Mucosa of descending colon (tissue), 3 donors: ENCODE measurements around the gene LHX3. TPM values are rescaled to one million over a fixed set of nuclear protein-coding genes. Genes with fewer than 3 reads are reported as not detected.

Source experiments
- ATAC-seq: fragments of 200-7000 bp; cut with Tn5 transposase; one replicate; pipeline ENCODE4 v1.9.1; 2020; ENCODE audit warnings: mild to moderate bottlenecking, moderate library complexity
- DNase-seq, 3 donors: peaks; one replicate each; pipeline ENCODE4 v3.0.0-alpha.2; 2020
- H3K36me3 ChIP-seq: fragments of 200-600 bp; one replicate; pipeline ENCODE4 v1.8.0; 2021; ENCODE audit warnings: low read depth, mild to moderate bottlenecking
- H3K4me1 ChIP-seq: fragments of 200-600 bp; one replicate; pipeline ENCODE4 v1.8.0; 2021; ENCODE audit warnings: low read depth, mild to moderate bottlenecking
- H3K4me3 ChIP-seq: fragments of 200-600 bp; one replicate; pipeline ENCODE4 v1.8.0; 2021; ENCODE audit warnings: mild to moderate bottlenecking
- H3K9me3 ChIP-seq: fragments of 200-600 bp; one replicate; pipeline ENCODE4 v1.8.0; 2021; ENCODE audit warnings: mild to moderate bottlenecking
- intact Hi-C, 2 donors: fragments of 100-400 bp; cut with DNase I in 1 of 2; cut with micrococcal nuclease in 1 of 2; formaldehyde crosslinking; loops; one replicate each; pipeline versions ENCODE4 v1.11.0 to v1.11.1; 2022; cut with DNase I, micrococcal nuclease
- total RNA-seq, 3 donors: library from RNA; stranded (reverse); fragmentation: NEBNext Ultra II Directional in 2 of 3; extraction: Animal tissue kit (Norgen Biotek cat#: 25700) in 2 of 3; gene quantifications; one replicate each; pipeline versions ENCODE4 v1.2.1 to v1.2.4, GENCODE V29; 2021 to 2023
- TF ChIP-seq, protein P1 (sequence below): fragments of 200-600 bp; IDR thresholded peaks from one replicate; pipeline ENCODE4 v1.8.0; 2022; ENCODE audit warnings: antibody characterized with exemption, mild to moderate bottlenecking
- donor health status: DM: no; HTN: no; CAD: no; lungs with moderate emphysema.
- donor health status: DM: no; HTN: no; CAD: no.
- donor health status: DM: no; HTN: yes; CAD: no.

The LHX3 gene
- total RNA-seq, 3 donors from 2014 or later: not detected

DNA sequence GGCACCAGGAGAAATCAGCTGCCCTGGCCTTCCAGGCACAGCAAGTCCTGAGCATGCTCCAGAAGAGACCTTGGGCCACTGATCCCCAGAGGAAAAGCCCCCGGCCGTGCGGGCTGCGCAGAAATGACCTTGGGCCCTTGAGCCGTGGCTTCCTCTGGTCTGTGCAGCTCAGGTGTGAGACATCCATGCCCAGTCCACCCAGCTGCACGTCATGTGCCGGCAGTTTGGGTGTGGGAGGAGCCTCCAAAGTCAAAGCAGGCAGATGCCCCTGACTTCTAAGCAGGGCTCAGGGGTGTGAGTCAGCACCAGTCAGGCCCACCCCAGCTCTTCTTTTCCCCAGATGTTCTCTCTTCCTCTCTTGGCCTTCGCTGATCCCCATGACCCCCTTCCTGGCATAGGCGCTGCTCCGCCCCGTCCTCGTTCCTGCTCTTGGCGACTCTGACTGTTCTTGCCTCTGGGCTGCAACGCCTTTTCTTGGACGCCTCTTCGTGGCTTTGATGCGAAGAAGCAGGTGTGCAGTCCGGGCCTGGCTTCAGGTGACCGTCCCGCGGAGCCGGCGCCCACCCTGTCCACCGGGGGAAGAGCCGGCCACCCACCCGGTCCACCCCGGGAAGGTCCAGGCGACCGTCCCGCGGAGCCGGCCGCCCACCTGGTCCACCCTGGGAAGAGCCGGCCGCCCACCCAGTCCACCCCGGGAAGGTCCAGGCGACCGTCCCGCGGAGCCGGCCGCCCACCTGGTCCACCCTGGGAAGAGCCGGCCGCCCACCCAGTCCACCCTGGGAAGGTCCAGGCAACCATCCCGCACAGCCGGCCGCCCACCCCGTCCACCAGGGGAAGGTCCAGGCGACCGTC lies 46.6 kb upstream of the LHX3 start:
- Histone ChIP-seq H3K36me3 (no peaks in the 10 kb centered on the region), H3K4me3 (no peak overlapping the region), H3K4me1 (no peaks in the 10 kb centered on the region), H3K9me3 (no peaks in the 10 kb centered on the region)
- TF ChIP-seq, protein P1, sequence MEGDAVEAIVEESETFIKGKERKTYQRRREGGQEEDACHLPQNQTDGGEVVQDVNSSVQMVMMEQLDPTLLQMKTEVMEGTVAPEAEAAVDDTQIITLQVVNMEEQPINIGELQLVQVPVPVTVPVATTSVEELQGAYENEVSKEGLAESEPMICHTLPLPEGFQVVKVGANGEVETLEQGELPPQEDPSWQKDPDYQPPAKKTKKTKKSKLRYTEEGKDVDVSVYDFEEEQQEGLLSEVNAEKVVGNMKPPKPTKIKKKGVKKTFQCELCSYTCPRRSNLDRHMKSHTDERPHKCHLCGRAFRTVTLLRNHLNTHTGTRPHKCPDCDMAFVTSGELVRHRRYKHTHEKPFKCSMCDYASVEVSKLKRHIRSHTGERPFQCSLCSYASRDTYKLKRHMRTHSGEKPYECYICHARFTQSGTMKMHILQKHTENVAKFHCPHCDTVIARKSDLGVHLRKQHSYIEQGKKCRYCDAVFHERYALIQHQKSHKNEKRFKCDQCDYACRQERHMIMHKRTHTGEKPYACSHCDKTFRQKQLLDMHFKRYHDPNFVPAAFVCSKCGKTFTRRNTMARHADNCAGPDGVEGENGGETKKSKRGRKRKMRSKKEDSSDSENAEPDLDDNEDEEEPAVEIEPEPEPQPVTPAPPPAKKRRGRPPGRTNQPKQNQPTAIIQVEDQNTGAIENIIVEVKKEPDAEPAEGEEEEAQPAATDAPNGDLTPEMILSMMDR: no peak
- ATAC-seq: no peak
- intact Hi-C loops: no loop called here
- no peak for DNase-seq

DNA sequence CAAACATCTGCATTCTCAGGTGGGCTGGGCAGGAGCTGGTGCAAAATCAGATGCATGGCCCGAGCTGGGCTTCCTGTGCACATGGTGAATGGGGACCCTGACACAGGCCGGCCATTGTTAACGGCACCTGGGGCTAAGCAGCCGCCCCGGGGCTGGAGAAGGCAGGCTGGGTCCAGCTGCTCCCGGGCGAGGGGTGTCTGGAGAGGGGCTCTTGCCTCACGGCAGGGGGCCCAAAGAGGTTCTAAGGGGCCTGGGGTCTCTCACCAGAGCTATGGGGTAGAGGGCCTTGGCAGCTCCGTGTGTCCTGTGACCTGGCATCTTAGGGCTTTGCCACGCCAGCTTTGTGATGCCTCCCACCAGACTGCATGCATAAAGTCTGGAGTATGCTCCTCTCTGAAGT lies 45.7 kb upstream of the LHX3 start:
- ATAC-seq (no peak), DNase-seq (no peak)
- Histone ChIP-seq H3K9me3 (no peaks in the 10 kb centered on the region), H3K4me1 (no peaks in the 10 kb centered on the region), H3K36me3 (no peaks in the 10 kb centered on the region), H3K4me3 (no peak overlapping the region)
- TF ChIP-seq, protein P1: no peak
- intact Hi-C loops: no loop called here

DNA sequence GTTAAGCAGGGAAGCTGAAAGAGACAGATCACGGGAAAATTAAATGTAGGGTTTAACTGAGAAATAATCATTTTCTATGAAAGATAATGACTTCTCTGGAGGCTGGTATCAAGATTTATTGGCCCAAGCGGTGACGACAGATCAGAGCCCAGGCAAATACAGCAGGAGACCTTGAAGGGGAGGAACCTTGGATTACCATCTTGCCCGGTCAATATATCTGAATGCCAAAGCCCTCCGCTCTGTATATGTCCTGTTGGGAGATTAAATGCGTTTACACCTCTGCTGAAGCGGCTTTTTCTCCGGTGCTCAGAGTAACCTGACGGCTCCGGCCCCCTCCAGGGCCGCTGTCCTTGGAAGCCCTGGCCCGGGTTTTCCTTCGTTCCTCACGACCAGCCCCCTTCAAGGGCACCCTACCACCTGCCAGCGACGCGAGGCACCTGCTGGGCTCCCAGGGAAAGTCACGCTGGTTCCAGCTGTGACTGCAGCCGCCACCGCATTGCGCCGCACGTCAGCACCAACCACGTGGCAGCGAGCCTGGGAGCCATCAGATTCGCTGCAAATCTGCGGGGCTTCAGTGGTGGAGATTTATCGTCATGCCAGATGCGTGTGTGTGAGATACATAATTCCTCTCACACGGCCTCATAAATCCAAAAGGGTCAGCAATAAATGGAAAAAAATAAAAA lies 45.1 kb upstream of the LHX3 start:
- Histone ChIP-seq H3K4me3 (no peak overlapping the region), H3K9me3 (no peaks in the 10 kb centered on the region), H3K4me1 (peaks cover under 1% of the 10 kb centered on the region), H3K36me3 (no peaks in the 10 kb centered on the region)
- TF ChIP-seq, protein P1: no peak
- intact Hi-C loops: no loop called here
- DNase-seq (no peak), ATAC-seq (no peak)

DNA sequence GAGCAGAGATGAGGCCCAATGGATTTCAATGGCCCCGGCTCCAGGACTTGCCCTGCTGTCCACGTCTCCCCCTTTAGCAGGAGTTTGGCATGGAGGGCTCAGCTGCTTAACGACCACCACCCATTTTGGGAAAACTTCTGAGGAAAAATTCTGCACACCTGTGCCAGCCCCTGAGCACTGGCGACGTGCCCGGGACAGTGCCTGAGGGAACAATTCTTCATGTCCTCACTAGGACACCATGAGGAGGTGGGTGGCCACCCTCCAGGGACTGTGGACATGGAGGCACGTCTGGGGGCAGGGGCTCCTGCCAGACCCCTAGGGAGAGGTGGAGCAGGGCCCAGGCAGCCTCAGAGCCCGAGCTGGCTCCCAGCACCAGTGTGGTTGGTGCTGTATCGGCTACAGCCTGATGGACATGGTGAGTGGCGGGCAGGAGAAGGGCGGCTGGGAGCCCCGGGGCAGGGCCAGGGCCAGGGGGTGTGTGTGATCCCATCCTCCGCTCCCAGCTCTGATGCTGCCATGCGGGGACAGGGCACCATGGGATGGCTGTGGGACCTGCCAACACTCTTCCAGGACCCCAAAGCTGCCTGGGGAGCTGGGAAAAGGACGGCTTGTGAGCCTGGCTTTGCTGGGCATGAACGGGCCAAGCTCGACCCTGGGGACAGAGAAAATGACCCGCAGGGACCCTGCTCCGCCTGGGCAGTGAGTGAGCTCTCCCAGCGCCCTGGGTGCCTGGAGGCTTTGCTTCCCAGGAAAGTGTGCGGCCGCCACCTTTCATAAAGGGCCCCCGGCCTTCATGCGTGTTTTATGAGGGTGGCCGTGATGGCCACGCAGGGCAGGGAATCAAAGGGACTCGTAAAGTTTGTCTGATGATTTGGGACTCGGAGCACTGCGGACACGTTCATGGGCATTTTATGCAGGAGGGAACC lies 44.3 kb upstream of the LHX3 start:
- intact Hi-C loops: no loop called here
- ATAC-seq (no peak), DNase-seq (no peak)
- Histone ChIP-seq H3K36me3 (no peaks in the 10 kb centered on the region), H3K9me3 (no peaks in the 10 kb centered on the region), H3K4me1 (peaks cover 8% of the 10 kb centered on the region), H3K4me3 (no peak overlapping the region)
- TF ChIP-seq, protein P1: no peak

DNA sequence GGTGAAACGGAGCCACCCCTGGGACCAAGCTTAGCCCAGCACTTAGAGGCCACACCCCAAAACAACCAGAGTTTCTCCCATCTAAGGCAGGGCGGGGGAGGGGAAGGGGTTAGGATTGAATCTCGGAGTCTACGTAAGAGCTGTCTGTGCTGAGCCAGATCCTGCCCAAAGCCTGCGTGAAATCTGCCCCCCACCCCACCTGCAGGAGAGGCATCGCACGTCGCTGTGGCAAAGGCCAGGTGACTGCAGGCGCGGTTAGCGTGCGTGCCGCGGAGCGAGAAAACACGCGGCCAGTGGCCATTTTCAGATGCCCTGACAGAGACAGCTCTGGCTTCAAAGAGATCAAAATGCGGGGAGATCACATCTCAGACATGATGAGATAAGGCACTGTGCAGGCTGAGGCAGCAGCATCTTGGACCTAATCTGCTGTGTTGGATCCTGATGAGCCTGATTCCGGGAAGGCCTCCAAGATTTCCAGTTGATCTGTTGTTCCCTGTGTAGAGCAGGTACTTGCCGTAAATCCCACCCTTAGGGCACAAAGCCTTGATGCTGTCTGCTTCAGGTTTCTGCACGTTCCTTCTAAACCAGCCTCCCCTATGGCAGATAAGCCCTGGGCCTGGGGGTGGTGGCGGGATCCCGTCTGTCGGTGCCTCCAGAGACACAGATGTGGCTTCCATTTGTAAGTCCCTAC lies 43.2 kb upstream of the LHX3 start:
- intact Hi-C loops: no loop called here
- DNase-seq (no peak), ATAC-seq (no peak)
- H3K4me3 ChIP-seq: no peak overlapping the region
- H3K9me3 ChIP-seq: no peaks in the 10 kb centered on the region
- H3K4me1 ChIP-seq: peaks cover 9% of the 10 kb centered on the region
- TF ChIP-seq, protein P1: no peak
- no peaks in the 10 kb centered on the region for H3K36me3 ChIP-seq
